GM18517 (cell line): Measurements from ENCODE around the gene EMC10.
"Not testable (repeated sequence)": the region's sequence is repeated elsewhere in the genome, so short reads cannot be mapped to it uniquely, and the experiment has no call there.

Experiments
- ATAC-seq: cut with Tn5 transposase; IDR thresholded peaks from one replicate; pipeline ENCODE4 v1.9.1; 2021; ENCODE audit warnings: mild to moderate bottlenecking, moderate library complexity; ENCODE audit not compliant: unreplicated experiment

EMC10 gene

DNA sequence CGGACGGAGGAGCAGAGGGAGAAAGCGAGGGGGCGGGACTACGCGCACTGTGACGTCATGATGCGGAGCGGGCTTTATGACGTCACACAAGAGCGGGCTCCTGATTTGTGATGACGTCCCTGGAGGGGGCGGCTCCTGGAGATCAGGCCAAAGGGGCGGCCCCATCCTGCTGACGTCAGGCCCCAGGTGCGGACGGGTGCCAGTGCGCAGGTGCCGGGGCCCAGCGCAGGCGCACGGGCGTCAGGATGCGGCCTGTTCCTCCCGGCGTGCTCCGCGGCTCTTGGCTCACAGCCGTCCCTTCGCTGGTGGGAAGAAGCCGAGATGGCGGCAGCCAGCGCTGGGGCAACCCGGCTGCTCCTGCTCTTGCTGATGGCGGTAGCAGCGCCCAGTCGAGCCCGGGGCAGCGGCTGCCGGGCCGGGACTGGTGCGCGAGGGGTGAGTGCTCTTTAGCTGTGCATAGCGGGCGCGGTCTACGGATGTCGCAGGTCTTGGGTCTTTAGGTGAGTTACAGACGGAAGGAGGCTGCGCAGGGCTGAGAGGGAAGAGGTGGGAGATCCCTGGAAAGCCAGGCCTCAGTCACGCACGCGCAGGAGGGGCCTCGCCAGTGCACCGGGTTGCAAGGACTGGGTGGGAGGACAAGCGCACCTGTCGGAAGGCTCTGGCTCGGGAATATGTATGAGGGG lies at the start of gene EMC10, which contains the start of gene GARIN5A:
Gene EMC10 (plus strand): TSS at position 284 of the 683 bp plus-strand sequence. CDS start 38 bp downstream, at position 322.
Gene GARIN5A (minus strand): TSS at position 625 of the 683 bp plus-strand sequence. CDS start 460 bp downstream, at position 165.
- ATAC-seq: no peak

DNA sequence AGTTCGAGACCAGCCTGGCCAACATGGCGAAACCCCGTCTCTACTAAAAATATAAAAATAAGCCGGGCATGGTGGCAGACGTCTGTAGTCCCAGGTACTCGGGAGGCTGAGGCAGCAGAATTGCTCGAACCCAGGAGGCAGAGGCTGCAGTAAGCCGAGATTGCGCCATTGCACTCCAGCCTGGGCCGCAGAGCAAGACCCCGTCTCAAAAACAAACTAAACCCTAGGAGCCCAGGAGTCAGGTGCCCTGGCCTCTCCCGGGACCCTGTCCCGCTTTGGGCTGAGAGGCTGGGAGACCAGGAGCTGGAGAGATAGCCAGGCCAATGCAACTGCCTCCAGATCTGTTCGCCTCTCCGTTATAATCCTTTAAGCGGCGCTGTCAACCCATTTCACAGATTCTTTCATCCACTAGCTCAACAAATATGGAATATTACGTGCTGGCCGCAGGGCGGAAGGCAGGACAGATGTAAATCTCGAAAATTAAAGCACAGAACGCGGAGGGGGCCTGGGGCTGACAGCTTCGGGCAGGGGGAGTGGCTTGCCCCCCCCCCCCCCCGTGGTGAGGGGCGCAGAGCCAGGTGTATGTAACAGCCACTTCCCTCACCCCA lies 48.9 kb upstream of the EMC10 start:
- no peak for ATAC-seq

DNA sequence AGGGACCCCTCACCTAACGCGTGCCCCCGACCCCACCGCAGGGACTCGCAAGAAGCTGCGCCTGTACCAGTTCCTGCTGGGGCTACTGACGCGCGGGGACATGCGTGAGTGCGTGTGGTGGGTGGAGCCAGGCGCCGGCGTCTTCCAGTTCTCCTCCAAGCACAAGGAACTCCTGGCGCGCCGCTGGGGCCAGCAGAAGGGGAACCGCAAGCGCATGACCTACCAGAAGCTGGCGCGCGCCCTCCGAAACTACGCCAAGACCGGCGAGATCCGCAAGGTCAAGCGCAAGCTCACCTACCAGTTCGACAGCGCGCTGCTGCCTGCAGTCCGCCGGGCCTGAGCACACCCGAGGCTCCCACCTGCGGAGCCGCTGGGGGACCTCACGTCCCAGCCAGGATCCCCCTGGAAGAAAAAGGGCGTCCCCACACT lies 48.3 kb upstream of the EMC10 start:
- no peak for ATAC-seq

DNA sequence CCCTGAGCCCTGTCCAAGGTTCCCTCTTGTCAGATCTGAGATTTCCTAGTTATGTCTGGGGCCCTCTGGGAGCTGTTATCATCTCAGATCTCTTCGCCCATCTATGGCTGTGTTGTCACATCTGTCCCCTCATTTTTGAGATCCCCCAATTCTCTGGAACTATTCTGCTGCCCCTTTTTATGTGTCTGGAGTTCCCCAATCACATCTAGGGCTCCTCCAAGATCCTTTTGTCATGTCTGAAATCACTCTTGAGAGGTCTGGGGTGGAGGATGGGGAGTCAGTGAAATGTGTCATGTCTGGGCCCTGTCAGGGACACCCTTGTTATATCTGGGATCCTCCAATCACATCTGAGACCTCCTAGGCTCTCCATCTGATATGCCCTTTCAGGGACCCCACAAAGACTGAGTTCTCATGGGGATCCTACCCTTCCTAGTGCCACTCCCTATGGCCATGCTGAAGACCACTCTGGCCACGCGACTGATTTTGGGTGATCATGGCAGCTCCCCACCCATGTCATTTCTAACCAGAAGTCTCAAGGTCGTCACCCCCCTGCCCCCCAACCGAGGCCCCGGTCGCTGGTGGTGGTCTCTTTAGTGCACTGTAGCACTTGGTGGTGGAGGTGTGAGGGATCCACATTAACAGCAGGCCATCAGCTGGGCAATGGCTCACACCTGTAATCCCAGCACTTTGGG lies 47.4 kb upstream of the EMC10 start:
- ATAC-seq: no peak

DNA sequence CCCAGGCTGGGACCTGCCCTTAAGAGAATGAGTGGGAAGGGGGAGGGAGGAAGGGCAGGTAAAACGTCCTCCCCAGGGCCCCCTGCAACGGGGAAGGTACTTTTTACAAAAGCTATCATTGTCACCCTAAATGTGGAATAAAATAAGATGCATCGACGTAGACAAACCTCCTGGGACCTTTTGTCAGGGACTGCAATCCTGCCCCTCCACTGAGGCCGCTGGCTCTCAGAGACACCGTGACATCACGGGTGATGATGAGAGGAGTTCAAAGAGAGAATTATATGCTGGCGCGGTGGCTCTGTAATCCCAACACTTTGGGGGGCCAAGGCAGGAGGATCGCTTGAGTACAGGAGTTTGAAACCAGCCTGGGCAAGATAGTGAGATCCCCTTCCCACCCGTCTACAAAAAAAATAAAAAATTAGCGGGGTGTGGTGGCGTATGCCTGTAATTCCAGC lies 45.4 kb upstream of the EMC10 start:
- ATAC-seq: no peak

DNA sequence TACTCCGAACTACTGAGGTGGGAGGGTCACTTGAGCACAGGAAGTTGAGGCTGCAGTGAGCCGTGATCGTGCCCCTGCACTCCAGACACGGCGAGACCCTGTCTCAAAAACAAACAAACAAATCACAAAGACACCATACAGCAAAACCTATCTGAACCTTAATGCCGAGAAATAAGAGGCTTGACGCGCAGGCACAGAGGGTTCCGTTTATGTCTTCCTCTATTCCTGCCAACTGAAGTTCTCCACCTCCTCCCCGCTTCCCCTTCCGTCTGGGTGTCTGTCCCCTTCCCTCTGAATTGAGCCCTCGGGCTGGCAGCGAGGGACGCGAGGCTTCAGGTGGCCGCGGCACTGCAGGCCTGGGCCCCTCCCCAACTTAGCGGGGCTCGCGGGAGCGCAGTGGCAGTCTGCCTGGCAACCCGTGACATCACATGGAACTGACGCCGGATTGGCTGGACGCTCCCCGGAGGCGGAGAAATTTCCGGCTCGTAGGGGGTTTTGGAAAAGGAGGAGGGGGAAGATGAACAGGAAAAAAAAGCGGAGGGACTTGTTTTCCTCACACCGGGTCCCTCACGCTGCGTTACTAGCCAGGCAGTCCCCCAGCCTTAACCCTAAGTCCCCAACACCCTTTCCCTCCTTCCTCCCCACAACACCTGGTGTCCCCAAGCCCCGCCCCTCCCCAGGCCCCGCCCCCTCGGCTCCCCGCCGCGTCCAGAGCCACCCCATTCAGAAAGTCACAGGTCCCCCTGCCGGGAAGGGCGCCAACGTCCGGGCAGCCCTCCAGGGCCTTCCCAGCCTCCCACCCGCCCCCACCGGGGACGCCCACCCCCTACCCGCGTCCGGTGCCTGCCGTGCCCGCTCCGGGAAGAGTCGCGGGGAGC lies 44.7 kb upstream of the EMC10 start:
- ATAC-seq: no peak

DNA sequence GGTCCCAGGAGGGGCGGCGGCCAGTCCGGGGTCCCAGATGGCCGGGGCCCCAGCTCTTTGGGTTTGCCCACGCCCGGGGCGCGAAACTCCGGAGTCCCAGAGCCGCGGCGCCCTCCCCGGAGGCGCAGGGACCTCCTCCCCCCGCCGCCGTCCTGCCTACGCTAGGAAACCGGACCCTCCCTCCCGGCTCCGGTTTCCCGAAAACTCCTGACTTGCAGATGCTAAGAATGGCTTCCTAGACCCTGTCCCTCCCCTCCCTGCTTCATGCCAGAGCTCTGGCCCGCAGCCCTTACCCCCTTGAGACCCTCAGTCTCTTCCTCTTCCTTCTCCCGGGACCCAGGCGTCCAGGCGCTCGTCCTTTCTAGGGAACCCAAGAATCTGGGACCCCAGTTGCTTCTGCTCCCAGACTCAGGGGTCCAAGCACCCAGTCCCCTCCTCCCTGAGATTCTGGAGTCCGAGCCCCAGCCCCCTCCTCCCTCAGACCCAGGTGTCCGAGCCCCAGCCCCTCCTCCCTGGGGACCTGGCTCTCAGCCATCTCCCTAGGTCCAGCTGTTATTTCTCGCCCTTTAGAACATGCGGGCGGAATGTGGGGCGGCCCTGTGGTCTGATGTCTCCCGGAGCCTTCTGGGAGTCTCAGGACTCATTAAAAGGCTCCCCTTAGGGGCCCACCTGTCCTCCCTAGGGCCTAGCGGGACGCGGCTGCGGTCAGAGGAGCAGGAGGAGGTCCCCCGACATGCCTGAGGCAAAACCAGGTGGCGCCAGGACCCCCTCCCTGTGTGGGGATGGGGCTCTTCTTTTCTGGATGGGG lies 43.9 kb upstream of the EMC10 start, which contains the start of gene MYBPC2:
Gene MYBPC2 (plus strand): TSS at position 672 of the 808 bp plus-strand sequence. CDS start 62 bp downstream, at position 734.
- ATAC-seq: no peak

DNA sequence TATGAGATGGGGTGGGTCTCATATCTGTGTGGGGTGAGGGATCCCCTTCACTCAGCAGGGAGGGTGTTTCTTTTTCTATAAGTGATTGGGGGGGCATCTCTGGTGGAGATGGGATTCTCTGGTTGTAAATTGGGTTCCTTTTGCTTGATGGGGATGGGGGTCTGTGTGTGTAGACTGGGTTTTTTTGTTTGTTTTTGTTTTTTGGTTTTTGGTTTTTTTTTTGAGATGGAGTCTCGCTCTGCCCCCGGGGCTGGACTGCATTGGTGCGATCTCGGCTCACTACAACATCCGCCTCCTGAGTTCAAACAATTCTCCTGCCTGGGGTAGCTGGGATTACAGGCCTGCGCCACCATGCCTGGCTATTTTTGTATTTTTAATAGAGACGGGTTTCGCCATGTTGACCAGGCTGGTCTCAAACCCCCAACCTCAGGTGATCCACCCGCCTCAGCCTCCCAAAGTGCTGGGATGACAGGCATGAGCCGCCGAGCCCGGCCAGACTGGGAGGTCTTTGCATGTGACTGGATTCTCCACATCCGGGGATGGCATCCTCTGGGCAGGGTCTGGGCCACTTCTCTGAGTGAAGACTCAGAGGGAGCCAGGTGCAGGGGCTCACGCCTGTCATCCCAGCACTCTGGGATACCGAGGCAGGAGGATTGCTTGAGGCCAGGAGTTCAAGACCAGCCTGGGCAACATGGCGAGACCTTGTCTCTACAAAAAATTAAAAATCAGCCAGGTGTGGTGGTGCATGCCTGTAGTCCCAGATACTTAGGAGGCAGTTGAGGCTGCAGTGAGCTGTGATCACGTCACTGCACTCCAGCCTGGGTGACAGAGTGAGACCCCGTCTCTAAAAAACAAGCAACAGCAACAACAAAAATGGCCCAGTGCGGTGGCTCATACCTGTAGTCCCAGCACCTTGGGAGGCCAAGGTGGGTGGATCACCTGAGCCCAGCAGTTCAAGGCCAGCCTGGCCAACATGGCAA lies 42.8 kb upstream of the EMC10 start:
- ATAC-seq: no peak

DNA sequence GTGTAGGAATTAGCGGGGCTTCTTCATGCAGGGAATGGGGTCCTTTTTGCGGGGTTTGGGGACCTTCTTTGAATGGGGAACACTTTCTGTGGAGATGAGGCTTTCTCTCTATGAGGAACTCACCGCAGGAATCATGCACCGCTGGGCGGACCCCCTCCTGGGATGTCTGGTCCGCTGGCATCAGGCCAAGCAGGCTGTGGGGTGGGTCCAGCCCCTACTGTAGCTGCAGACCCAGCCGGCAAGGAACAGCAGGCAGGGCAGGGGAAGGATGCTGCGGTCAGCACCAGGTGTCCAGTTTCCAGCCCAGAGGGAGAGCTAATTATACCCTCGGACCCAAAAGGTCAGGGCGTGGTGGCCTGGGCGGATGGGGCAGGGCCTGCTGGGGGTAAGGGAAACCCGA lies 41.8 kb upstream of the EMC10 start:
- no peak for ATAC-seq

DNA sequence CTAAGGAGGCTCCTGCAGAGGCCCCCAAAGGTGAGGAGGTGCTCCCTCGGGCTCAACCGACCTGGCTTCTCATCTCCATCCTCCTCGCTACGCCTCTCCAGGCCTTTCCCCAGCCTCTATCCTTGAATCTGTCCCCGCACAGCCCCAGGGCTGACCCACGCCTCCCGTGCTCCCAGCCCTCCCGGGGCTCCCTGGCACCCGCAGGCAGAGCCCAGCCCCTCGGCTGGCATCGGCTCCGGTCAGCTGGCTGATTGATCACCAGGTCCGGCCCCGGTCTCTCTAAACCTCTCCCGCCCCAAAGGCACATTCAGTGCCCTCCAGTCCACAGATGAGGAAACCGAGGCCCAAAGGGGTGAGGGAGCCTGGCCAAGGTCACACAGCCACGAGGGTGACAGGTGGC lies 41.1 kb upstream of the EMC10 start:
- ATAC-seq: no peak

DNA sequence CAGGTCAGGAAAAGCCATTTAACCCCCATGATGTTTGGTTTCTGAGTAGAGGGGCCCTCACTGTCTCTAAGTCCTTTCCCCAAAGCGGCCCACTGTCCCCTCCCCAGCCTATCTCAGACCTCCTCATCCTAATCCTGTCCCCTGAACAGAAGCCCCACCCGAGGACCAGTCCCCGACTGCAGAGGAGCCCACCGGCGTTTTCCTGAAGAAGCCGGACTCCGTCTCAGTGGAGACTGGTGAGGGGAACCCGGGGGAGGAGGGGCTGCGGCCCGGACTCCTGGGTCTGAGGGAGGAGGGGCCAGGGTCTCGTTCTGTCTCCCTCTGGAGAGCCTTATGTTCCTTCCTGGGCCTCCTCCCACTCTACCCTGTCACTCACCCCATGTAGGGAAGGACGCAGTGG lies 40.7 kb upstream of the EMC10 start:
- no peak for ATAC-seq

DNA sequence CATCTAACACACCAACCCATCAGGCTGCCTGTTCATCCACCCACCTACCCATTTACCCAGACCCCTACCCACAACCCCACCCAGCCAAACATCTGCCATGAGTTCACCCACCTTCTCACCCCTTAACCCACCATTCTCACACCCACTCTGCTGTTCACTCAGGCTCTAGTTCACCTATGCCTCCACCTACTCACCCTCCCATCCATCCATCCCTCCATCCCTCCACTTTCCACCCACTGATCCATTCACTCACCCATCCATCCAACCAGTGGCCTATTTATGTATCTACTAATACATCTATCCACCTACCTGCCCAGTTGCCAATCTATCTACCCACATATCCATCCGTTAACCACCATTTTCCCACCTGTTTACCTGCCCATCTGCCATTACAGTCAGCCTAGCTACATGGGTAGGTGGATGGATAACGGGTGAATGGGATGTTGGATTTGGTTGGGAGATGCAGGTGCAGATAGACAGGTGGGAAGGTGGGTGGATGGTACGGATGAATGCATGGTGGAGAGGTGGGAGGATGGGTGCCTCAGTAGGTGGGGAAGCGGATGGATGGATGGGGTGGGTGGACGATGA lies 38.4 kb upstream of the EMC10 start:
- ATAC-seq: no peak

DNA sequence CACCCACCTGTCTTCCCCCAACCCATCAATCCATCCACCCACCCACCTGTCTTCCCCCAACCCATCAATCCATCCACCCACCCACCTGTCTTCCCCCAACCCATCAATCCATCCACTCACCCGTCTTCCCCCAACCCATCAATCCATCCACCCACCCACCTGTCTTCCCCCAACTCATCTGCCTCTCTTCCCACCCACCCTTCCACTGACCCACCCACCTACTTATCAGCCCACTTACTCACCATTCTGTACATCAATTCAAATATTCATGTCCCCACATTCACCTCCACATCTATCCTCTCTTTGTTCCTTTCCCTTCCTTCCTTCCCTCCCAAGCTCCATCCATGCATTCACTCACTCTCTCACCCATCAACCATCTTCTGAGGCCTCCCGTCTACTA lies 37.2 kb upstream of the EMC10 start:
- ATAC-seq: not testable (repeated sequence)

DNA sequence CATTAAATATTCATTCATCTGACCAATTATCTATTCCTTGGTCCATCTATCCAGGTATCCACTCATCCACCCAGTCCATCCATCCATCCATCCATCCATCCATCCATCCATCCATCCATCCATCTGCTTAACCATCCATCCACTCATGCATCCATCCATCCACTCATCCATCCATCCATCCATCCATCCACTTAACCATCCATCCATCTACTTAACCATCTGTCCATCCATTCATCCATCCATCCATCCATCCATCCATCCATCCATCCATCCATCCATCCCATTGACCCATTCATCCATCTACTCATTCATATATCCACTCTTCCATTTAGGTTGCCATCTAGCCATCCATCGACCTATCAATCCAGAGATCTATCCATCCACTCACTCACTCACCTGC lies 32.2 kb upstream of the EMC10 start:
- no peak for ATAC-seq

DNA sequence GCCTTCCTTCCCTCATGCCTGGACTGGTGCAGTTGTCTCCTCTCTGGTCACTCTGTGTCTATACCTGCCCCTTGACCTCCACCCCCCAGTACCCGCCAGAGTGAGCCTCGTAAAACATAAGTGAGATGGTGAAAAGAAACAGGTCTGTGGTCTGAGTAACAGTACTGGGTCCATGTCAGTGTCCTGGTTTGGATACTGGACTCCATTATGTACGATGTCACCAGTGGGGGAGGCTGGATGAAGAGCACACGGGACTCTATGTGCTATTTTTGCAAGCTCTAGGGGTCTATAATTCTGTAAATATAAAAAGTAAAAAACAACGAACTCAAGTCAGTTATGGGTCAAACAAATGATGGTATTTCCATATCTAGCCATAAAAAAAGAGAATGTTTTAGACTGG lies 29.3 kb upstream of the EMC10 start:
- ATAC-seq: no peak

DNA sequence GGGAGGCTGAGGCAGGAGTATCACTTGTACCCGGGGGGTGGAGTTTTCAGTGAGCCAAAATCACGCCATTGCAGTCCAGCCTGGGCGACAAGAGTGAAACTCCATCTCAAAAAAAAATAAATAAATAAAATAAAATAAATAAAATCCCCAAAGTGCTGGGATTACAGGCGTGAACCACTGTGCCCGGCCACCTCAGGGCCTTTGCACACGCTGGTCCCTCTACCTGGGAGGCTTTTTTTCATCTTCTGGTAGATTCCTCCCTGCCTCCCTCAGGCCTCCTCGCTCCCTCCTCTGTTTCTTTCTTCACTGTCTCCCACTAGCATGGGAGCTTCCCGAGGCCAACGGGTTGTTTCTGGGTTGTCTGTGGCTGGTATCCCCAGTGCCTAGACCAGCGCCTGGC lies 28.6 kb upstream of the EMC10 start:
- no peak for ATAC-seq

DNA sequence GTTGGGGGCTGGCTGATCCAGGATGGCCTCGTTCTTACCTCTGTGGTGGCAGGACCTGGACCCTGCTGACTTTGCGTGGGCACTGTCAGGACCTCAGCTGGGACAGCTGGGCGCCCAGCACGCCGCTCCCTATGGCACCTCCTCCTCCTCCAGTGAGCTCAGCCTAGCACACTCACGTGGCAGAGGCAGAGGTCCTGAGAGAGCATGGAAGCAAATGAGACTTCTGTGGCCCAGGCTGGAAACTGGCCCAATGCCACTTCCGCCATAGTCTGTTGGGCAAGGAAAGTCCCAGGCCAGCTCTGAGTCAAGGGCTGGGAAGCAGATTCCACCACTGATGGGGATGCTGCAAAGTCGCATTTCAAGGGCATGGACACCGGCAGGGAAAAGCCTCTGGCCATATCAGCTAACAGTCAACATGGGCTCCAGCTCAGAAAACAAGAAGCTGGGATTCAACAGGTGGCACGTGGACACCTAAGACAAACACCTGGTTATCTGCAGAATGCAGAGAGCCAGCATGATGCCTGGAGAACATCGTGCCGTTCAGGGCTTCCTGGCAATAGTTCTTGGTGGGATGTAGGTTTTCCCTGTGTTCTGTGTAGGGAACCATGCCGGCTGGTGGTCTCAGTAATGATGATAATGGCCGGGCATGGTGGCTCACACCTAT lies 26.9 kb upstream of the EMC10 start:
- ATAC-seq: no peak
